OCI-LY1 (cell line): ENCODE measurements around the gene DPP4.

Experiments
- H2AFZ ChIP-seq: fragments of 200-600 bp; sonication (generic), shearing (Covaris generic); 2 replicates; pipeline ENCODE4 v1.6.0; 2014; ENCODE audit warnings: antibody characterized with exemption, mild to moderate bottlenecking, low read length
- H3F3A ChIP-seq: fragments of 200-600 bp; sonication (generic), shearing (Covaris generic); 2 replicates; pipeline ENCODE4 v1.6.0; 2014; ENCODE audit warnings: mild to moderate bottlenecking, antibody characterized with exemption, low read length, moderate library complexity; ENCODE audit not compliant: insufficient read depth
- H3K27ac ChIP-seq: fragments of 200-600 bp; sonication (generic); 2 replicates; pipeline ENCODE4 v1.5.1; 2014; ENCODE audit warnings: low read length, mixed run types, mild to moderate bottlenecking, low read depth; ENCODE audit not compliant: poor library complexity, severe bottlenecking
- H3K27me3 ChIP-seq: fragments of 200-600 bp; sonication (generic); 2 replicates; pipeline ENCODE4 v1.6.0; 2014; ENCODE audit warnings: antibody characterized with exemption, mild to moderate bottlenecking, low read length, moderate library complexity; ENCODE audit not compliant: insufficient read depth
- H3K36me3 ChIP-seq: fragments of 200-600 bp; sonication (generic); 2 replicates; pipeline ENCODE4 v1.6.1; 2014; ENCODE audit warnings: mild to moderate bottlenecking, antibody characterized with exemption, low read length, moderate library complexity, mixed read lengths; ENCODE audit not compliant: insufficient read depth
- H3K4me1 ChIP-seq: fragments of 200-600 bp; sonication (generic); 2 replicates; pipeline ENCODE4 v1.5.1; 2014; ENCODE audit warnings: mild to moderate bottlenecking, low read length, moderate library complexity; ENCODE audit not compliant: insufficient read depth, severe bottlenecking
- H3K4me2 ChIP-seq: fragments of 200-600 bp; sonication (generic), shearing (Covaris generic); 2 replicates; pipeline ENCODE4 v1.6.1; 2014; ENCODE audit warnings: low read length
- H3K4me3 ChIP-seq: fragments of 200-600 bp; sonication (generic); 2 replicates; pipeline ENCODE4 v1.5.1; 2014; ENCODE audit warnings: low read length, low read depth, mild to moderate bottlenecking, mixed read lengths; ENCODE audit not compliant: poor library complexity, severe bottlenecking
- H3K79me2 ChIP-seq: fragments of 200-600 bp; shearing (Covaris generic); 2 replicates; pipeline ENCODE4 v1.6.1; 2016; ENCODE audit warnings: mixed run types, low read length, mixed read lengths; ENCODE audit not compliant: insufficient read depth
- H3K9ac ChIP-seq: fragments of 200-600 bp; sonication (generic), shearing (Covaris generic); 2 replicates; pipeline ENCODE4 v1.6.1; 2014; ENCODE audit warnings: mild to moderate bottlenecking, low read length, mixed read lengths
- H3K9me2 ChIP-seq: fragments of 200-600 bp; sonication (generic), shearing (Covaris generic); 2 replicates; pipeline ENCODE4 v1.6.1; 2014; ENCODE audit warnings: low read depth, mild to moderate bottlenecking, low read length, mixed read lengths
- H3K9me3 ChIP-seq: fragments of 200-600 bp; shearing (Covaris generic); 2 replicates; pipeline ENCODE4 v1.6.1; 2014; ENCODE audit warnings: low read length, mixed read lengths
- H4K20me1 ChIP-seq: fragments of 200-600 bp; sonication (generic), shearing (Covaris generic); 2 replicates; pipeline ENCODE4 v1.6.0; 2016; ENCODE audit warnings: mild to moderate bottlenecking, low read length; ENCODE audit not compliant: insufficient read depth
- CTCF ChIP-seq: fragments of 200-600 bp; sonication (generic), shearing (Covaris generic); IDR thresholded peaks from 2 replicates; pipeline ENCODE4 v1.5.1; 2017; ENCODE audit warnings: mild to moderate bottlenecking, antibody characterized with exemption, low read length, moderate library complexity, mixed read lengths
- EZH2 ChIP-seq: fragments of 200-600 bp; sonication (generic), shearing (Covaris generic); IDR thresholded peaks from 2 replicates; pipeline ENCODE4 v1.8.0; 2017; ENCODE audit warnings: borderline replicate concordance, mixed run types, mild to moderate bottlenecking, antibody characterized with exemption, low read length, moderate library complexity, mixed read lengths

Gene DPP4

GRCh38 chr2:161971551-161971950 is 102.5 kb downstream of the DPP4 start:
- no peaks in the 10 kb centered on the region for H3K27me3 ChIP-seq
- TF ChIP-seq CTCF (no peak), EZH2 (no peak)
- H3K9me2 ChIP-seq = no peaks in the 10 kb centered on the region
- no peak overlapping the region for H3K4me2 ChIP-seq
- H3K9me3 ChIP-seq = no peaks in the 10 kb centered on the region
- H3K27ac ChIP-seq = no peak overlapping the region
- H3K9ac ChIP-seq = no peak overlapping the region
- no peaks in the 10 kb centered on the region for H3F3A ChIP-seq
- H3K79me2 ChIP-seq = no peaks in the 10 kb centered on the region
- H3K36me3 ChIP-seq = no peaks in the 10 kb centered on the region
- H3K4me1 ChIP-seq = no peaks in the 10 kb centered on the region
- H4K20me1 ChIP-seq = no peaks in the 10 kb centered on the region
- no peak overlapping the region for H2AFZ ChIP-seq
- H3K4me3 ChIP-seq = no peak overlapping the region

GRCh38 chr2:161969159-161969558 is 104.9 kb downstream of the DPP4 start:
- Histone ChIP-seq H2AFZ (no peak overlapping the region), H3K36me3 (no peaks in the 10 kb centered on the region), H3F3A (no peaks in the 10 kb centered on the region), H3K4me2 (no peak overlapping the region), H3K9ac (no peak overlapping the region), H3K9me3 (no peaks in the 10 kb centered on the region), H3K79me2 (no peaks in the 10 kb centered on the region), H3K4me1 (no peaks in the 10 kb centered on the region), H3K27me3 (no peaks in the 10 kb centered on the region), H3K27ac (no peak overlapping the region), H3K9me2 (no peaks in the 10 kb centered on the region), H3K4me3 (no peak overlapping the region), H4K20me1 (no peaks in the 10 kb centered on the region)
- TF ChIP-seq CTCF (no peak), EZH2 (no peak)

- no peaks in the 10 kb centered on the region for H3K4me1 ChIP-seq
- no peaks in the 10 kb centered on the region for H3F3A ChIP-seq
- no peak overlapping the region for H2AFZ ChIP-seq
- no peak overlapping the region for H3K4me3 ChIP-seq
- no peak overlapping the region for H3K4me2 ChIP-seq
- H3K9ac ChIP-seq = no peak overlapping the region
- no peaks in the 10 kb centered on the region for H3K36me3 ChIP-seq
- H4K20me1 ChIP-seq = no peaks in the 10 kb centered on the region
- no peaks in the 10 kb centered on the region for H3K9me3 ChIP-seq
- no peak overlapping the region for H3K27ac ChIP-seq
- H3K9me2 ChIP-seq = no peaks in the 10 kb centered on the region
- no peaks in the 10 kb centered on the region for H3K27me3 ChIP-seq
- no peaks in the 10 kb centered on the region for H3K79me2 ChIP-seq
- TF ChIP-seq EZH2 = no peak
- no peak for TF ChIP-seq CTCF
These were observed 108.0 kb downstream of the DPP4 start for GRCh38 chr2:161965994-161966393.
